ENCODE measurements around the gene ARHGAP15.

DNA sequence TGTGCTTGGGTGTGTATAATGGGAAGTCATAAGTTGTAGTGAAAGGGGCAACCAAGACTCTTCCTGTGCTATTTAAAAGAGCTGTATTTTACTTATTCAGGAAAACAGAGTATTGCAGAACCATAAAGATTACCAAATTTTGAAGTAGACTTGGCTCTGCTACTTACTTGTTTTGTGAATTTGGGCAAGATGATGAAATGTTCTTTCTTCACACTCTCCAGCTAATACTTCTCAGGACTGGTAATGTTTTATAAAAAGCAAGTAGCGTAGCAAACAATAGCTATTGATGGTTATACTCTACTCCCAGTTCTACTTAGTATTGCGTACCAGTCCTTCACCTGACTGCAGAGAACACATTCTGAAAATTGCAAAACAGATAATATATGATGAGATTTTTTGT lies 374.1 kb downstream of the ARHGAP15 start:
- TF ChIP-seq, protein P1, sequence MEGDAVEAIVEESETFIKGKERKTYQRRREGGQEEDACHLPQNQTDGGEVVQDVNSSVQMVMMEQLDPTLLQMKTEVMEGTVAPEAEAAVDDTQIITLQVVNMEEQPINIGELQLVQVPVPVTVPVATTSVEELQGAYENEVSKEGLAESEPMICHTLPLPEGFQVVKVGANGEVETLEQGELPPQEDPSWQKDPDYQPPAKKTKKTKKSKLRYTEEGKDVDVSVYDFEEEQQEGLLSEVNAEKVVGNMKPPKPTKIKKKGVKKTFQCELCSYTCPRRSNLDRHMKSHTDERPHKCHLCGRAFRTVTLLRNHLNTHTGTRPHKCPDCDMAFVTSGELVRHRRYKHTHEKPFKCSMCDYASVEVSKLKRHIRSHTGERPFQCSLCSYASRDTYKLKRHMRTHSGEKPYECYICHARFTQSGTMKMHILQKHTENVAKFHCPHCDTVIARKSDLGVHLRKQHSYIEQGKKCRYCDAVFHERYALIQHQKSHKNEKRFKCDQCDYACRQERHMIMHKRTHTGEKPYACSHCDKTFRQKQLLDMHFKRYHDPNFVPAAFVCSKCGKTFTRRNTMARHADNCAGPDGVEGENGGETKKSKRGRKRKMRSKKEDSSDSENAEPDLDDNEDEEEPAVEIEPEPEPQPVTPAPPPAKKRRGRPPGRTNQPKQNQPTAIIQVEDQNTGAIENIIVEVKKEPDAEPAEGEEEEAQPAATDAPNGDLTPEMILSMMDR (IDR thresholded peaks at IDR 0.05; ENCODE audit: low read depth, low read length, poor library complexity, severe bottlenecking): no peak
- TF ChIP-seq EZH2phosphoT487 (IDR thresholded peaks at IDR 0.05; ENCODE audit: borderline replicate concordance, low read length): no peak
